Limb (tissue), 2 donors: ENCODE measurements around the gene APBB1.

Experiments used
- DNase-seq, 2 donors: peaks; one replicate each; pipeline ENCODE4 v3.0.0-alpha.2; 2016; ENCODE audit errors: extremely low spot score in 2 of 2

APBB1 gene

DNA sequence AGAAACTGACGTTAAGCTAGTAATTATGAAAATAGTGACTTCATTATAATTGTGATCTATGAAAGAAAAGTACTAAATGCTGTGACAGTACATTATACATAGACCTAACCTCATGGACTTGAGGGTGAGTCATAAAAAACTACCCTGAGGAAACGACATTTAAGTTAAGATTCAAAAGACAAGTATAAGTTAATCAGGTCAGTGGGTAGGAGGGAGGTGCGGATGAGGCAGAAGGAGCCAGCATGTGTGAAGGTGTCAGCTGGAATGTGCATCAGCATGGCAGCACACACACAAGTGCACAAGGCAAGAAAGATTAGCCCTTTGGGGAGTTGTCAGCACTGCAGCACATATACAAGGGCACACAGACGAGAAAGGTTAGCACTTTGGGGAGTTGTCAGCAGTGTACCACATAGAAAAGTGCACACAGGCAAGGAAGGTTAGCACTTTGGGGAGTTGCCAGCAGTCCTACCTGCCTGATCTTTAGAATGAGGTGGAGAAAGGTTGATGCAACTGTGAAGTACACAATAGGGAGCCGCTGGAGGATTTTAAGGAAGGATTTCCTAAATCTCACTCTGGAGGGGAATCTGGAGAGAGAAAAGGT, 67.0 kb downstream of the APBB1 start:
- DNase-seq: no peak

DNA sequence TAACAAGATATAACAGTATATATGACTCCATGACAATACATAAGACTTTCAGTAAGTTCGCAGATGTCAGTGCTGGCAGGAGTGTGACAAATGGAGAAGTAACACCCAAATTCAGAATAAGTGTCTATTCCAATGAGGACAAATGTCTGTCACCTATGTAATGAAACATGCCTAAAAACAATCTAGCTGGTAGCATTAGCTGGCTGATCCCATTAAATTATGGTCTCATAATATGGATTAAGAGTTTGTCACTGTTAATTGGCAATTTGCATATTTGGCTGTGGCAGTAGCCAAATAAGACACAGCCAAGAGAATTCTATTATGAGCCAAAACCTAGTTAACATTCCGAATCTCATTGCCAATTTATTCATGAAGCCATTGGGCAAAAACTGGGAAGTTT, 68.4 kb downstream of the APBB1 start:
- DNase-seq: no peak

DNA sequence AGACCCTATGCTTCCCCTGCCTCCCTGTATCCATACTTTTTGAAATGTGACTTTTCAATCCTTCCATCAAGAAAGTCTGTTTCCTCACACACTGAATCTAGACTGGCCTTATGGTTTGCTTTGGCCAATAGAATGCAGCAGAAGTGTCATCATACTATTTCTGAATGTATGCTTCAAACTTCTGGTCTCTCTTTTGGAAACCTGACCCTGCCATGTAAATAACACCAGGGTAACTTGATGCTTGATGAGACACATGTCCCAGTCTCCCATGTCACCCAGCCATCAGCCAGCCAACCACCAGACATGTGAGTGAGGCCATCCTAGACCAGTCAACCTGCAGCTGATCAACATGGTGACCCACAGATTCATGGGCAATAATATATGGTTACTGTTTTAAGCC, 68.9 kb downstream of the APBB1 start:
- DNase-seq: no peak

GRCh38 chr11:6345366-6345765, 73.5 kb downstream of the APBB1 start:
- no peak for DNase-seq
